H1 (cell line): ENCODE results near the gene CD300C. TPM values are rescaled to one million over a fixed set of nuclear protein-coding genes. Genes with fewer than 3 reads are reported as not detected.

Experiments
- EP300 ChIP-seq, 2 experiments: IDR thresholded peaks; 1 replicate in 1 of 2; 2 replicates in 1 of 2; pipeline ENCODE4 v1.6.1; 2011 to 2012; ENCODE audit warnings: low read depth in 2 of 2, low read length in 2 of 2, mild to moderate bottlenecking in 2 of 2, borderline replicate concordance in 1 of 2, inconsistent platforms in 1 of 2, moderate library complexity in 1 of 2
- KDM4A ChIP-seq: IDR thresholded peaks from one replicate; pipeline ENCODE4 v1.7.1; 2012; ENCODE audit warnings: low read depth, mild to moderate bottlenecking, moderate library complexity, low read length, inconsistent platforms; ENCODE audit not compliant: severe bottlenecking
- SIX5 ChIP-seq: IDR thresholded peaks from 2 replicates; pipeline ENCODE4 v1.6.1; 2011; ENCODE audit warnings: mild to moderate bottlenecking, low read depth, low read length
- SP4 ChIP-seq: IDR thresholded peaks from 2 replicates; pipeline ENCODE4 v1.6.1; 2012; ENCODE audit warnings: low read length, inconsistent platforms
- YY1 ChIP-seq: IDR thresholded peaks from 2 replicates; pipeline ENCODE4 v1.6.1; 2011; ENCODE audit warnings: low read depth, mild to moderate bottlenecking, low read length
- polyA plus RNA-seq, 7 experiments: library from polyadenylated mRNA; depleted of rRNA in 3 of 7; stranded (reverse) in 5 of 7; unstranded in 2 of 7; fragments of >200 nt in 5 of 7; fragments of 200-250 nt in 2 of 7; gene quantifications; 1 replicate in 5 of 7; 2 replicates in 1 of 7; 4 replicates in 1 of 7; pipeline versions ENCODE4 v1.2.1 to v1.2.3, GENCODE V29; 2011 to 2013; ENCODE audit warnings: missing spikeins in 2 of 7, mixed read lengths in 2 of 7
- total RNA-seq: library from RNA; stranded (reverse); fragmentation: NEBNext Ultra II Directional; extraction: Animal tissue kit (Norgen Biotek cat#: 25700); gene quantifications from 2 replicates; pipeline ENCODE4 v1.2.1, GENCODE V29; 2021
- TF ChIP-seq, protein P1 (sequence below), 3 experiments: IDR thresholded peaks; 1 replicate in 2 of 3; 2 replicates in 1 of 3; pipeline versions ENCODE4 v1.5.1 to v1.6.1; 2011; ENCODE audit warnings: low read length in 3 of 3, mild to moderate bottlenecking in 3 of 3, inconsistent platforms in 2 of 3, low read depth in 1 of 3, moderate library complexity in 1 of 3; ENCODE audit not compliant: insufficient read depth in 1 of 3; ENCODE audit errors: control extremely low read depth in 1 of 3

The CD300C gene
- total and polyA plus RNA-seq, 2 of the 8 experiments (the other 6 are each of a cell fraction or from before 2014, with no cell fraction given): not detected

DNA sequence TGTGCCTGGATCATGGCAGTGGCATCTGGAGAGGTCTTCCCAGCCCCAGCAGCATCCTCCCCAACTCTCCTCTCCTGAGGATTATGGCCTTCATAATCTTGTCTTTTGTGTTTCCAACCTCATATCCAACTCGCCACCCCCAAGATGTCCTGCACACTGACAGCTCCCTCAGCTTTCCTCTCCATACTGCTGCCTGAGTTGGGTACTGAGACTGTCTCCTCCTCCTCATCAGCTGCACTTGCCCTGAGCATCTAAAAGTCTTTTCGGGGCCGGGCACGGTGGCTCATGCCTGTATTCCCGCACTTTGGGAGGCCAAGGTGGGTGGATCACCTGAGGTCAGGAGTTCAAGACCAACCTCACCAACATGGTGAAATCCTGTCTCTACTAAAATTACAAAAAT lies 16.7 kb downstream of the CD300C start (continued):
- TF ChIP-seq KDM4A (no peak), SIX5 (no peak), EP300 (IDR thresholded peaks at IDR 0.05; ENCODE audit: borderline replicate concordance in 1 of 2, low read depth in 2 of 2, low read length in 2 of 2) (no peak), SP4 (no peak), YY1 (no peak)
- TF ChIP-seq, protein P1, sequence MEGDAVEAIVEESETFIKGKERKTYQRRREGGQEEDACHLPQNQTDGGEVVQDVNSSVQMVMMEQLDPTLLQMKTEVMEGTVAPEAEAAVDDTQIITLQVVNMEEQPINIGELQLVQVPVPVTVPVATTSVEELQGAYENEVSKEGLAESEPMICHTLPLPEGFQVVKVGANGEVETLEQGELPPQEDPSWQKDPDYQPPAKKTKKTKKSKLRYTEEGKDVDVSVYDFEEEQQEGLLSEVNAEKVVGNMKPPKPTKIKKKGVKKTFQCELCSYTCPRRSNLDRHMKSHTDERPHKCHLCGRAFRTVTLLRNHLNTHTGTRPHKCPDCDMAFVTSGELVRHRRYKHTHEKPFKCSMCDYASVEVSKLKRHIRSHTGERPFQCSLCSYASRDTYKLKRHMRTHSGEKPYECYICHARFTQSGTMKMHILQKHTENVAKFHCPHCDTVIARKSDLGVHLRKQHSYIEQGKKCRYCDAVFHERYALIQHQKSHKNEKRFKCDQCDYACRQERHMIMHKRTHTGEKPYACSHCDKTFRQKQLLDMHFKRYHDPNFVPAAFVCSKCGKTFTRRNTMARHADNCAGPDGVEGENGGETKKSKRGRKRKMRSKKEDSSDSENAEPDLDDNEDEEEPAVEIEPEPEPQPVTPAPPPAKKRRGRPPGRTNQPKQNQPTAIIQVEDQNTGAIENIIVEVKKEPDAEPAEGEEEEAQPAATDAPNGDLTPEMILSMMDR (IDR thresholded peaks at IDR 0.05; ENCODE audit: control extremely low read depth in 1 of 3, insufficient read depth in 1 of 3, low read depth in 1 of 3, low read length in 3 of 3): no peak
- TF ChIP-seq, all 59 proteins: peak for 0
